Measurements from ENCODE around the gene MAP3K21. TPM values are rescaled to one million over a fixed set of nuclear protein-coding genes. Genes with fewer than 3 reads are reported as not detected.

MAP3K21 gene
- polyA plus RNA-seq, 3 donors = 0.38 to 2.7 (median 0.59) TPM

- no peak overlapping the region for H2AFZ ChIP-seq (ENCODE audit: insufficient read depth, low read depth, low read length, poor library complexity, severe bottlenecking)
- TF ChIP-seq, protein P1, sequence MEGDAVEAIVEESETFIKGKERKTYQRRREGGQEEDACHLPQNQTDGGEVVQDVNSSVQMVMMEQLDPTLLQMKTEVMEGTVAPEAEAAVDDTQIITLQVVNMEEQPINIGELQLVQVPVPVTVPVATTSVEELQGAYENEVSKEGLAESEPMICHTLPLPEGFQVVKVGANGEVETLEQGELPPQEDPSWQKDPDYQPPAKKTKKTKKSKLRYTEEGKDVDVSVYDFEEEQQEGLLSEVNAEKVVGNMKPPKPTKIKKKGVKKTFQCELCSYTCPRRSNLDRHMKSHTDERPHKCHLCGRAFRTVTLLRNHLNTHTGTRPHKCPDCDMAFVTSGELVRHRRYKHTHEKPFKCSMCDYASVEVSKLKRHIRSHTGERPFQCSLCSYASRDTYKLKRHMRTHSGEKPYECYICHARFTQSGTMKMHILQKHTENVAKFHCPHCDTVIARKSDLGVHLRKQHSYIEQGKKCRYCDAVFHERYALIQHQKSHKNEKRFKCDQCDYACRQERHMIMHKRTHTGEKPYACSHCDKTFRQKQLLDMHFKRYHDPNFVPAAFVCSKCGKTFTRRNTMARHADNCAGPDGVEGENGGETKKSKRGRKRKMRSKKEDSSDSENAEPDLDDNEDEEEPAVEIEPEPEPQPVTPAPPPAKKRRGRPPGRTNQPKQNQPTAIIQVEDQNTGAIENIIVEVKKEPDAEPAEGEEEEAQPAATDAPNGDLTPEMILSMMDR (IDR thresholded peaks at IDR 0.05) = no peak
- no peaks in the 10 kb centered on the region for H3K36me3 Mint-ChIP-seq
- no peak overlapping the region for H3K4me3 ChIP-seq (replicated peaks in 1 of 3; ENCODE audit: low read depth in 2 of 3, low read length in 3 of 3)
- no peaks in the 10 kb centered on the region for H3K9me3 ChIP-seq (replicated peaks in 1 of 2; ENCODE audit: control insufficient read depth in 1 of 2, insufficient read depth in 1 of 2, low read length in 2 of 2)
- no peak overlapping the region for H3K27ac Mint-ChIP-seq
- no peaks in the 10 kb centered on the region for H3K4me1 ChIP-seq (ENCODE audit: control insufficient read depth in 1 of 2, insufficient read depth in 2 of 2, low read length in 2 of 2)
- WGBS (ENCODE audit: insufficient coverage) = 94% methylated on average over 3 of the region's 4 CpGs
- intact Hi-C loops (cut with micrococcal nuclease) = no loop called here
- H3K9ac ChIP-seq (ENCODE audit: insufficient read depth, low read length, poor library complexity, severe bottlenecking) = no peak overlapping the region
- DNase-seq = no peak
- H3K27me3 Mint-ChIP-seq (ENCODE audit: low read depth in 3 of 3) = peaks cover 2 to 7% (median 5%) of the 10 kb centered on the region in 3 donors
- no peak overlapping the region for H3K4me3 Mint-ChIP-seq
- H3K9me3 Mint-ChIP-seq = peaks cover 0 to 3% (median 0%) of the 10 kb centered on the region in 7 donors
- no peaks in the 10 kb centered on the region for H4K20me1 ChIP-seq (ENCODE audit: insufficient read depth, low read length)
- no peaks in the 10 kb centered on the region for H3K79me2 ChIP-seq (ENCODE audit: insufficient read depth, low read length)
- H3K4me2 ChIP-seq (replicated peaks; ENCODE audit: extremely low read depth, low read length, poor library complexity, severe bottlenecking) = no peak overlapping the region
- no peaks in the 10 kb centered on the region for H3K27me3 ChIP-seq (ENCODE audit: control insufficient read depth in 2 of 2, insufficient read depth in 2 of 2, low read length in 2 of 2)
- no peaks in the 10 kb centered on the region for H3K36me3 ChIP-seq (replicated peaks in 1 of 2; ENCODE audit: control insufficient read depth in 1 of 2, insufficient read depth in 2 of 2, low read length in 2 of 2)
- H3K4me1 Mint-ChIP-seq = no peaks in the 10 kb centered on the region
- H3K27ac ChIP-seq (ENCODE audit: low read depth in 1 of 2, low read length in 2 of 2) = no peak overlapping the region
Observed at GRCh38 chr1:233433436-233434210, 106.1 kb downstream of the MAP3K21 start.

Other genes with a start within 250 kb of the MAP3K21 start
- 1 to 10 TPM in 1 of 3 donors, under 1 TPM in 2; 0.29 to 7.9 (median 0.62) TPM for gene PCNX2, start 32.0 kb upstream of the MAP3K21 start, polyA plus RNA-seq

All from CD14-positive monocyte (primary cell).